ENCODE results near the gene WDR73. TPM values are rescaled to one million over a fixed set of nuclear protein-coding genes. Genes with fewer than 3 reads are reported as not detected.

WDR73 gene
- total RNA-seq, 1 donor from 2014 or later = 46.8 TPM

- peak overlapping the region; percentile 53 for H3K9ac ChIP-seq
- Mint-ChIP-seq H3K4me3 (peak overlapping the region; percentile 97), H3K27me3 (ENCODE audit: insufficient read depth, low read depth) (peaks cover 2% of the 10 kb centered on the region), H3K36me3 (peaks cover 9% of the 10 kb centered on the region), H3K9me3 (no peaks in the 10 kb centered on the region), H3K27ac (no peak overlapping the region), H3K4me1 (peaks cover 37% of the 10 kb centered on the region)
- no peak overlapping the region for H3K27ac ChIP-seq
- H3K4me3 ChIP-seq = peak overlapping the region; percentile 76
- H3K4me2 ChIP-seq = peak overlapping the region; percentile 83
- peaks cover 20% of the 10 kb centered on the region for H3K79me2 ChIP-seq (ENCODE audit: low read depth)
- no peak for TF ChIP-seq EZH2 (IDR thresholded peaks at IDR 0.05)
- TF ChIP-seq CTCF (IDR thresholded peaks at IDR 0.05) = peak; percentile 64
- H4K20me1 ChIP-seq (ENCODE audit: low read depth) = peaks cover 8% of the 10 kb centered on the region
- peaks cover 12% of the 10 kb centered on the region for H3K4me1 ChIP-seq
- H3K9me3 ChIP-seq (ENCODE audit: low read depth) = no peaks in the 10 kb centered on the region
- peak overlapping the region; percentile 71 for H2AFZ ChIP-seq (replicated peaks)
- H3K36me3 ChIP-seq = no peaks in the 10 kb centered on the region
- peaks cover 41% of the 10 kb centered on the region for H3F3A ChIP-seq (ENCODE audit: low read depth)
- peaks cover 20% of the 10 kb centered on the region for H3K27me3 ChIP-seq
- DNase-seq (ENCODE audit: low spot score) = peak; percentile 93
Observed at GRCh38 chr15:84654689-84655453, 788 bp upstream of the WDR73 start.

GRCh38 chr15:84653584-84653909 is 536 bp downstream of the WDR73 start:
- Mint-ChIP-seq H3K4me1 (peaks cover 27% of the 10 kb centered on the region), H3K9me3 (no peaks in the 10 kb centered on the region), H3K27ac (peak overlapping the region; percentile 90), H3K36me3 (peaks cover 14% of the 10 kb centered on the region), H3K27me3 (ENCODE audit: insufficient read depth, low read depth) (peaks cover 2% of the 10 kb centered on the region), H3K4me3 (peak overlapping the region; percentile 97)
- H3K9me3 ChIP-seq (ENCODE audit: low read depth) = no peaks in the 10 kb centered on the region
- H2AFZ ChIP-seq (replicated peaks) = no peak overlapping the region
- H4K20me1 ChIP-seq (ENCODE audit: low read depth) = peaks cover 4% of the 10 kb centered on the region
- H3K36me3 ChIP-seq = no peaks in the 10 kb centered on the region
- H3K27ac ChIP-seq = peak overlapping the region; percentile 5
- H3K79me2 ChIP-seq (ENCODE audit: low read depth) = peaks cover 20% of the 10 kb centered on the region
- peak overlapping the region; percentile 83 for H3K4me2 ChIP-seq
- peaks cover 20% of the 10 kb centered on the region for H3K27me3 ChIP-seq
- TF ChIP-seq EZH2 (IDR thresholded peaks at IDR 0.05) (no peak), EZH2phosphoT487 (IDR thresholded peaks at IDR 0.05) (no peak), CTCF (IDR thresholded peaks at IDR 0.05) (no peak)
- H3F3A ChIP-seq (ENCODE audit: low read depth) = peaks cover 28% of the 10 kb centered on the region
- peak overlapping the region; percentile 76 for H3K4me3 ChIP-seq
- DNase-seq (ENCODE audit: low spot score) = no peak
- H3K4me1 ChIP-seq = no peaks in the 10 kb centered on the region
- peak overlapping the region; percentile 90 for H3K9ac ChIP-seq

GRCh38 chr15:84649706-84650105 is 4.4 kb downstream of the WDR73 start:
- Mint-ChIP-seq H3K36me3 (peaks cover 35% of the 10 kb centered on the region), H3K9me3 (no peaks in the 10 kb centered on the region), H3K27me3 (ENCODE audit: insufficient read depth, low read depth) (peaks cover 2% of the 10 kb centered on the region), H3K4me1 (peaks cover 16% of the 10 kb centered on the region), H3K27ac (no peak overlapping the region), H3K4me3 (no peak overlapping the region)
- Histone ChIP-seq H3K27ac (no peak overlapping the region), H3K79me2 (ENCODE audit: low read depth) (peaks cover 20% of the 10 kb centered on the region), H3K9me3 (ENCODE audit: low read depth) (no peaks in the 10 kb centered on the region), H3F3A (ENCODE audit: low read depth) (peaks cover 6% of the 10 kb centered on the region), H3K4me3 (no peak overlapping the region), H2AFZ (replicated peaks) (no peak overlapping the region), H3K4me2 (no peak overlapping the region), H3K27me3 (no peaks in the 10 kb centered on the region), H3K9ac (no peak overlapping the region), H3K36me3 (no peaks in the 10 kb centered on the region), H4K20me1 (ENCODE audit: low read depth) (peaks cover 4% of the 10 kb centered on the region), H3K4me1 (no peaks in the 10 kb centered on the region)
- TF ChIP-seq EZH2 (IDR thresholded peaks at IDR 0.05) (no peak), EZH2phosphoT487 (IDR thresholded peaks at IDR 0.05) (no peak), CTCF (IDR thresholded peaks at IDR 0.05) (no peak)
- DNase-seq (ENCODE audit: low spot score) = no peak
